AG09319 (cell line): ENCODE results near the gene GSTA3.
A peak's percentile ranks its signal among the peaks of the same experiment; 100 is the strongest.
"Not testable (repeated sequence)": the region's sequence is repeated elsewhere in the genome, so short reads cannot be mapped to it uniquely, and the experiment has no call there.

Experiments used
- DNase-seq: peaks from one replicate; pipeline ENCODE4 v3.0.0-alpha.2; 2010; ENCODE audit warnings: low read depth; ENCODE audit errors: extremely low read depth
- TF ChIP-seq, protein P1 (sequence below): IDR thresholded peaks from 2 replicates; pipeline ENCODE4 v1.5.1; 2011; ENCODE audit warnings: low read depth, mild to moderate bottlenecking, inconsistent platforms, low read length, moderate library complexity

The GSTA3 gene

GRCh38 chr6:52904562-52905279, 4.8 kb downstream of the GSTA3 start:
- TF ChIP-seq, protein P1, sequence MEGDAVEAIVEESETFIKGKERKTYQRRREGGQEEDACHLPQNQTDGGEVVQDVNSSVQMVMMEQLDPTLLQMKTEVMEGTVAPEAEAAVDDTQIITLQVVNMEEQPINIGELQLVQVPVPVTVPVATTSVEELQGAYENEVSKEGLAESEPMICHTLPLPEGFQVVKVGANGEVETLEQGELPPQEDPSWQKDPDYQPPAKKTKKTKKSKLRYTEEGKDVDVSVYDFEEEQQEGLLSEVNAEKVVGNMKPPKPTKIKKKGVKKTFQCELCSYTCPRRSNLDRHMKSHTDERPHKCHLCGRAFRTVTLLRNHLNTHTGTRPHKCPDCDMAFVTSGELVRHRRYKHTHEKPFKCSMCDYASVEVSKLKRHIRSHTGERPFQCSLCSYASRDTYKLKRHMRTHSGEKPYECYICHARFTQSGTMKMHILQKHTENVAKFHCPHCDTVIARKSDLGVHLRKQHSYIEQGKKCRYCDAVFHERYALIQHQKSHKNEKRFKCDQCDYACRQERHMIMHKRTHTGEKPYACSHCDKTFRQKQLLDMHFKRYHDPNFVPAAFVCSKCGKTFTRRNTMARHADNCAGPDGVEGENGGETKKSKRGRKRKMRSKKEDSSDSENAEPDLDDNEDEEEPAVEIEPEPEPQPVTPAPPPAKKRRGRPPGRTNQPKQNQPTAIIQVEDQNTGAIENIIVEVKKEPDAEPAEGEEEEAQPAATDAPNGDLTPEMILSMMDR: peak; percentile 15

GRCh38 chr6:52900536-52900935, 9.0 kb downstream of the GSTA3 start:
- DNase-seq: no peak

More at GRCh38 chr6:52904562-52905279, 4.8 kb downstream of the GSTA3 start:
- no peak for DNase-seq

GRCh38 chr6:52895790-52896189, 13.7 kb downstream of the GSTA3 start:
- DNase-seq: not testable (repeated sequence)

More at GRCh38 chr6:52900536-52900935, 9.0 kb downstream of the GSTA3 start:
- TF ChIP-seq, protein P1: no peak

DNA sequence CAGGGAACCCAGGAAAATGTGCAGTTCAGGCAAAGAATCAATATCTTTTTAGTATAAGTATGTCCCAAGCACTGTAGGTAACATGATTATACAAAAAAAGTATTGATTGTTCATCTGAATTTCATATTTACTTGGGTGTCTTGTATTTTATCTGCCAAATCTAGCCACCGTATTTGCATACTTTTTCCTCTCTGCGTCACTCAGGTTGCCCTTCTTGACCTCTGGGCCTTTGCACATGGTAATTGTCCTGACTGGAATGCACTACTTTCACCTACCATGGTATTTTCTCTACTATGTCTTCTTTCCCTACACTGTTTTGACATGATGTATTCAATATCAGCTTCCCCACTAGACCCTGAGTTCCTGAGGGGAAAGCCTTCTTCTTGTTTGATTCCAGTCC, 15.2 kb downstream of the GSTA3 start:
- DNase-seq: no peak
- TF ChIP-seq, protein P1: no peak

GRCh38 chr6:52893803-52894202, 15.7 kb downstream of the GSTA3 start:
- no peak for DNase-seq
- TF ChIP-seq, protein P1: no peak

GRCh38 chr6:52893221-52893620, 16.3 kb downstream of the GSTA3 start:
- TF ChIP-seq, protein P1: no peak
- no peak for DNase-seq

- TF ChIP-seq, protein P1: no peak
- no peak for DNase-seq
Measured at GRCh38 chr6:52890018-52890417, 19.5 kb downstream of the GSTA3 start.
